Measurements from ENCODE around the gene WNT4.

DNA sequence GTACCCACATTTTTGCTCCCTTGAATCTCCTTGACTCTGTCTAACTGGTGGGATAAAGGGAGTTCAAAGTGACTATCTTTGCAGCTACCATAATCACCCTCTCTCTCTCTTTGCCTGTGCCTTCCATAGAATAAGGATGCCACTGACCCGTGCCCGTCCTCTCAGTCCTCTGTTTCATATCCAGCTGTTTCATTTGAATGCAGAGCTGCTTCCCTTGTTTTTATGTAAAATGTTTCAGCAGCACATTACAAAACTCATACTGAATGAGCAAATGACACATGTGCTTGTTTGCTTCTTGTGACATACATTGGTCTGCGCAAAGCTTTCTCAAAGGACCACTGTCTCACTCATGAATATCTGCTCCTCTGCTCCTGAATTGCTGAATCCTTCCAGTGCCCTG, 52.0 kb downstream of the WNT4 start:
- TF ChIP-seq, protein P1, sequence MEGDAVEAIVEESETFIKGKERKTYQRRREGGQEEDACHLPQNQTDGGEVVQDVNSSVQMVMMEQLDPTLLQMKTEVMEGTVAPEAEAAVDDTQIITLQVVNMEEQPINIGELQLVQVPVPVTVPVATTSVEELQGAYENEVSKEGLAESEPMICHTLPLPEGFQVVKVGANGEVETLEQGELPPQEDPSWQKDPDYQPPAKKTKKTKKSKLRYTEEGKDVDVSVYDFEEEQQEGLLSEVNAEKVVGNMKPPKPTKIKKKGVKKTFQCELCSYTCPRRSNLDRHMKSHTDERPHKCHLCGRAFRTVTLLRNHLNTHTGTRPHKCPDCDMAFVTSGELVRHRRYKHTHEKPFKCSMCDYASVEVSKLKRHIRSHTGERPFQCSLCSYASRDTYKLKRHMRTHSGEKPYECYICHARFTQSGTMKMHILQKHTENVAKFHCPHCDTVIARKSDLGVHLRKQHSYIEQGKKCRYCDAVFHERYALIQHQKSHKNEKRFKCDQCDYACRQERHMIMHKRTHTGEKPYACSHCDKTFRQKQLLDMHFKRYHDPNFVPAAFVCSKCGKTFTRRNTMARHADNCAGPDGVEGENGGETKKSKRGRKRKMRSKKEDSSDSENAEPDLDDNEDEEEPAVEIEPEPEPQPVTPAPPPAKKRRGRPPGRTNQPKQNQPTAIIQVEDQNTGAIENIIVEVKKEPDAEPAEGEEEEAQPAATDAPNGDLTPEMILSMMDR (IDR thresholded peaks at IDR 0.05) = no peak
- TF ChIP-seq SP1 (CRISPR knock-in tag; conservative IDR thresholded peaks at IDR 0.05) (no peak), ETV6 (CRISPR knock-in tag; IDR thresholded peaks at IDR 0.05) (no peak)
- TF ChIP-seq, protein P2, sequence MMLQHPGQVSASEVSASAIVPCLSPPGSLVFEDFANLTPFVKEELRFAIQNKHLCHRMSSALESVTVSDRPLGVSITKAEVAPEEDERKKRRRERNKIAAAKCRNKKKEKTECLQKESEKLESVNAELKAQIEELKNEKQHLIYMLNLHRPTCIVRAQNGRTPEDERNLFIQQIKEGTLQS (CRISPR knock-in tag; conservative IDR thresholded peaks at IDR 0.05) = no peak
- TF ChIP-seq, protein P3, sequence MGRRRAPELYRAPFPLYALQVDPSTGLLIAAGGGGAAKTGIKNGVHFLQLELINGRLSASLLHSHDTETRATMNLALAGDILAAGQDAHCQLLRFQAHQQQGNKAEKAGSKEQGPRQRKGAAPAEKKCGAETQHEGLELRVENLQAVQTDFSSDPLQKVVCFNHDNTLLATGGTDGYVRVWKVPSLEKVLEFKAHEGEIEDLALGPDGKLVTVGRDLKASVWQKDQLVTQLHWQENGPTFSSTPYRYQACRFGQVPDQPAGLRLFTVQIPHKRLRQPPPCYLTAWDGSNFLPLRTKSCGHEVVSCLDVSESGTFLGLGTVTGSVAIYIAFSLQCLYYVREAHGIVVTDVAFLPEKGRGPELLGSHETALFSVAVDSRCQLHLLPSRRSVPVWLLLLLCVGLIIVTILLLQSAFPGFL (CRISPR knock-in tag; IDR thresholded peaks at IDR 0.05; ENCODE audit: borderline replicate concordance) = no peak

All from WTC11 (cell line).